Activated T-cell treated with anti-CD3 and anti-CD28 coated beads for 4 hours (primary cell): ENCODE measurements around the gene MARCHF11.

Experiments used
- DNase-seq: peaks from one replicate; pipeline ENCODE4 v3.0.0-alpha.2; 2020

Gene MARCHF11

DNA sequence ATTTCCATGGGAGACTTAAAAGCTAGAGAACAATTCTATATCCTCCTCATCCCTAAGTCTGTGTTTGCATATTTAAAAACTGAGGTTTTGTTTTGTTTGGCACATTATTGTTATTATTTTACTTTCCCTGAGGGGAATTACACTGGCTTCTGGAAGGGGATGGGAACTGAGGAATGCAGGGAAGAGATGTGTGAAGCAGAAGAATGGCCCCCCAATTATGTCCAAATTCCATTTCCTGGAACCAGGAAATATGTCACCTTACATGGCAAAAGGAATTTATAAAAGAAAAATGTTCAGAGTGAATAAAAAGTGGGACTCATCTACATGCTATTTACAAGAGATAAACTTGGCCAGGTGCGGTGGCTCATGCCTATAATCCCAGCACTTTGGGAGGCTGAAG is 129.8 kb downstream of the MARCHF11 start:
- DNase-seq, result no peak

DNA sequence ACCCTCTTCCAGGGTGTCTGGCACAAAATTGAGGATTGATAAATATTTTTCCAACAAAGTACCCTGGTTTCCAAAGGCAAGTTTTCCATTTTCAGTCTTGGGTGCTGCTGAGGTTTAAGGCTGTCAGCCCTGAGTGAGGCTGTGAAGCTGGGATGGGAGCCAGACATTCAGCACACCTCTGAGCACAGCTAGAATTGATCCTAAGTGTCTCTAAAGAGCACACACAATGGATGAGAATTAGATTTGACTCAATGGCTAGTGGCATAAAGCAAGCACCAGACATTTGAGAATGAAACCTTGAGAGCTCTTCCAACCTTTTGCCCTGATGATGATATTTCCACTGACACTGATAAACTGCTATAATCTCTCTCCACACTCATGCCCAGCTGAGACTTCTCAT is 131.5 kb downstream of the MARCHF11 start:
- DNase-seq, result no peak

DNA sequence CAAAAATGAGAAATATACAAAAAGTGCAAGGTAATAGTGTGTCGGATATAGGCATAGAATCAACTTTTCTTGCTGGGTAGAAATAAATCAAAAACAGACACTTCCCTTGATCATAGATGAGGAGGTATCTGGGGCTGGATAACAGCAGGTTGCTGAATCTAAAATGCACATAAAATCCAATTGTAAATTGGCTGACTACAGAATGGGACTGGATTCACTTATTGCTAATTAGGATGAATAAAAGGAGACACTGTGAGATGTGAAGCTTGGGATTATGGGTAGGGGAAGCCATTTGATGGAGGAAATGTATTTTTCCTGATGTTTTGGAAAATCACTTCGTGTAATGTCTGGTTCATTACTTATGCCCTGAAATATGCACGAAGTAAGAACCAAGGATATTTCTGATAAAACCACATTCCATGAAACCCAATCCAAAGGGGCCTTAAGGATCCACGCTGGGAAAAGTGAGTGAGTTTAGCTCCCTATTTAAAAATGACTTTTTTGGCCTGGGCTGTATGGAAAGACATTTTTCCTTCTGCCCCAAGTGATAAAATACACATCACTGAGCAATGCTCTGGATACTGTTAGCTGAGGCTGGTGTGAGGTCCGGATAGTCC is 136.1 kb downstream of the MARCHF11 start:
- DNase-seq, result no peak

DNA sequence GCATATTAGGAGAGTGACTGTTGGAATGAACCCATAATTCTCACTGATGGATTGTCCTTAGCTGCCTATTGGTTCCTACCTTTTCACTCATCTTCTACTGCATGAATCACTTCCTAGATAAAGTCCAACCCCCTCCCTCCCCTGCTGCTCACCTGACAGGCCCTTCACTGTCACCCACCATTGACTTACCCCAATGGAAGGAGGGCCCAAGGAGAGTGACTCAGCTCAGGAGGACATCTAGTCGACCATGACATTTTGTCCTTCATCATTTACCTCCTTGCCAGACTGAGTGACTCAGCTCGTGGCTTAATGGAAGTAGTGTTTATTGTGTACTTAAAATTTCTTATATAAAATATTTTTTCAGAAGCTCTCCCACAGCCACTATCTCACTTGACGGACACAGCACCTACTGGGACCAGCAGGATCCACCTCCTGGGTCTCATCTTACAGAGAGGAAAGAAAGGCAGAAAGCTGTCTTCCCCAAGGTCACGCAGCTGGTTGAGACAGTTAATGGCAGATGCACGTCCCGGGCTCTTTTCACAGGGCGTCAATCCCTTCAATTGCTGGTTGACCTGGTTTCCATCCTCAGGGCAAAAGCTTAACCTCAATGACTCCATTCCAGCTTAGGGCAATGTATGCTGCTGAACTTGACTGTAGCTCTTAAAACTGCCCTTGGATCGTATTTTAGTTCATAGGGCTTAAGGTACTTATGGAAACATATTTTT is 142.3 kb downstream of the MARCHF11 start:
- no peak for DNase-seq

DNA sequence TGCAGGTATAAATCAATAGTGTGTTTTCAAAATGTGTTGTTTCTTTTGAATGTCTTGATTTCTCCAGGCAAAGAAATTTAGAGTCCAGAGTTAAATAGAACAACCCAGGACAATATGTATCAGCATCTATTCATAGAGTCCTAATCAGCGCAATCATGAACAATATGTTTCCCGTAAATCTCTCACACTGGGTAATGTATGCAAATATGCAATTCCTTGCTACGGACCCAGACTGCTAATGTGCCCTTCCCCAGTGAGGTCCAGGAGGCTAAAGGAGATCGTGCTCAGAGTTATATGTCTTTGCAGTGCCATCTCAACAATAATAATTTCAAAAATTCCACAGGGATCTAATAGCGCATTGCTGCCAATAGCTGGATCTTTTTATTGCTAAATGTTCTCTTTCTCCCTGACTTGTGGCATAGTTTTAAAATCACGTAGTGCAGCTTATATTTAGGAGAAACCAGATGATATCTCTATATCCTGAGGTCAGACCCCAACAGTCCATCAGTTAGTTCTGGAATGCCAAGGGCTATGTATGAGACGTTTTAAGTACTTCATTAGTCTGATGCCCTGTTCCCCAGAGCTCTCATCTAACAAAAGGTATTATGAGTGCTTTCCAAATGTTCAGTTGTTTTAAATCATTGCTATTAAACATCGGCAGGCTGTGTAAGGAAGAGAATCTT is 145.1 kb downstream of the MARCHF11 start:
- no peak for DNase-seq

DNA sequence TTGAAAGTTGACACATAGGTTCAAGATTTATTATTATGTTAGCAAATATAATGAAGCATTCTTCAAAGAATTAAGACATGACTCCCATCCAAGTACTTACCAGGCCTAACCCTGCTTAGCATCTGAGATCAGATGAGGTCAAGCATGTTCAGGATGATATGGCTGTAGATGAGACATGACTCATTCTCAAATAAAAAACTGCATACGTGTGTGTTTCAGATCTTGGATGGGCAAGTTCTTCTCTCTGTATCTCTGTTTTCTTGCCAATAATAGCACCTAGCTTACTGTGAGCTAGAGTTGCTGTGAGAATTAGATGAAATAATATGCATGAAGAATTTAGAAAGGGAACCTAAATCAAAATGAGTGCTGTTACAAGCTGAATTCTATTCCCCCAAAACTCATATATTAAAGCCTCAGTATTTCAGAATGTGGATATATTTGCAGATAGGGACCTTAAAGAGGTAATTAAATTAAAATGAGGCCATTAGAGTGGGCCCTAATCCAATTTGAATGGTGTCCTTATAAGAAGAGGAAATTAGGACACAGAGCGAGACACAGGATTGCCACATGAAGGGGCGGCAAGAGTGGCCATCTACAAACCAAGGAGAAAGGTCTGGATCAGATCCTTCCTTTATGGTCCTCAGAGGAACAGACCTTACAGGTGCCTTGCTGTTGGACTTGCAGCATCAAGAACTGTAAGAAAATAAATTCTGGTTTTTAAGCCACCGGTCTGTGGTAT is 146.2 kb downstream of the MARCHF11 start:
- DNase-seq, result no peak

DNA sequence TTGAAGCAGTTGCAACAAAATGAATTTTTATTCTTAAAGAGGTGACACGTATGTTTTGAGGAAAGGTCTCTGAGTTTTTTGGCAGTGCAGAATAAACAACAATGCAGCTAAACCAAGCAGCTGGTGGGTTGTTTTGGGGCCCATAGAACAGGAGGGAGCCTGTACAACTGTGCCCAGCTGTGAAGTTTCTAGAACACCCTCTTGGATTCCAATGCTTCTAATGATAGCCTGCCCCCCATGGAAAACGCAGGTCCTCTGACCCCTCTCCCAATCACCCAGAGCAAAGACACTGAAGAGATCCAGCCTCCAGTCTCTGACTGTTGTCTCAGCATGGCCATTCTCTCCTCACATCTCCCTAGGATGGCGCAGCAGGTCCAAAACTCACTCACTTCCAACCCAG is 150.9 kb downstream of the MARCHF11 start:
- DNase-seq, result no peak

DNA sequence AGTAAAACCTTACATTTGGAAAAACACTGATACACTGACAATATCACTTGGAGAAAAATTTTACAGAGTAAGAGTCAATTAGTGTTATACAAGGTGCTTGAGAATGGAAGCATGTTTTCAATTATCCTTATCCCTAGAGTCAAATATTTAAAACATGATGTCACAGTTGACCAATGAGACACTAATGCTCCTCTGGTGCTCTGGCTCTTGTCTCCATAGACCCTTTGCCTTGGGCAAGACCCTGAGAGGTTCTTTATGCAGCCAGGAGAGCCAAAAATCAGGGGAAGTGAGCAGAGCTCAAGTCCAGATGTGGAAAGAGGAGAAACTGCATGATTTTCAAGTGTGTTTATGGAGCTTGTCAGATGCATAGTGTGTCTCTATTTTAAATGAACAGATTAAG is 153.9 kb downstream of the MARCHF11 start:
- DNase-seq, result no peak

DNA sequence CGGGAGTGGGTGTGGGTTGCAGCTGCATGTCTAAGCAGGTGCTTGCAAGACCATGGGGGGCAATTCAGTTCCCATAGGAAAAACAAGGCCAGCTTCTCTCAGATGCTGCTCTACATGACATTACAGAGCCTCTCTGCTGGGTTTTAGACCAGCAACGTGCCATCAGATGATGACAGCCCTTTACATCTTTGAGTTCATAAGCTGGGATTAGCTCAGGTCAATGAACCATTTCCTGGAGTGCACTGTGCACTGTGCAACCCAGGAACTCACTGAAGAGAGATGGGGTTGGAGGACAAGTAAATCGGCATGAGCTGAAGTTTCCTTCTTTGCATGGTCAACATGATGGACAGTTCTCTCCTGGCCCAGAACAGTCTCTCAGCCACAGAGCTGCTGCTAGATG is 160.6 kb downstream of the MARCHF11 start:
- no peak for DNase-seq

DNA sequence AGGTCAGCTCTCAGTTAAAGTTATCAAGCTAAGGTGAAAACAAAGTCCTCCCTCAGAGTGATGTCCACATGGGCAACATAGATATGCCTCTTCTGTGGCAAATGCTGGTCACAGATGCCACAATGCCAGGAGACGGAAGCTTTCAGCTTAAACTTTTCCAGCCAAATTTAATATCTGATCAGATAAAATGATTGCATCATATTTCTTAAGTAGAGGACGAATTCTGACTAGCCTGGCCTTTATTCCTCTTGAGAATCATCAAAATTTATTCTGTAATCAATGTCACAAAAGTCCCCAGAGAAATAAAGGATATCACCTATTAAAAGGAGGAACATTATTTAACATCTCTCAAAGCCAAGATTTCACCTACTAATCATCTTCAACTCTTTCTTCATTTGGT is 161.9 kb downstream of the MARCHF11 start:
- DNase-seq, result no peak
